ENCODE results near the gene SHISAL1.

The SHISAL1 gene

GRCh38 chr22:44309647-44310046 lies 3.1 kb downstream of the SHISAL1 start:
- no peak overlapping the region for H3K9ac ChIP-seq (ENCODE audit: low read length)
- TF ChIP-seq CTCF (IDR thresholded peaks at IDR 0.05; ENCODE audit: low read length) = no peak
- no peak for TF ChIP-seq EZH2 (IDR thresholded peaks at IDR 0.05; ENCODE audit: borderline replicate concordance, low read length)
- H4K20me1 ChIP-seq (ENCODE audit: insufficient read depth, low read length) = no peaks in the 10 kb centered on the region
- no peak overlapping the region for H3K4me2 ChIP-seq (ENCODE audit: low read length)
- 0 out of 2 replicates have a peak, but pooled peaks cover 10% of the 10 kb centered on the region for H3K27me3 ChIP-seq (ENCODE audit: insufficient read depth, low read length)
- no peaks in the 10 kb centered on the region for H3K9me3 ChIP-seq (ENCODE audit: low read length)
- H3K9me2 ChIP-seq (ENCODE audit: low read depth, low read length) = no peaks in the 10 kb centered on the region
- no peak overlapping the region for H3K27ac ChIP-seq (ENCODE audit: low read depth, low read length, poor library complexity, severe bottlenecking)
- H3K4me3 ChIP-seq (ENCODE audit: low read depth, low read length, poor library complexity, severe bottlenecking) = no peak overlapping the region
- H3K36me3 ChIP-seq (ENCODE audit: insufficient read depth, low read length) = no peaks in the 10 kb centered on the region
- no peaks in the 10 kb centered on the region for H3K4me1 ChIP-seq (ENCODE audit: insufficient read depth, low read length, severe bottlenecking)
- no peaks in the 10 kb centered on the region for H3K79me2 ChIP-seq (ENCODE audit: insufficient read depth, low read length)
- H2AFZ ChIP-seq (ENCODE audit: low read length) = no peak overlapping the region
- H3F3A ChIP-seq (ENCODE audit: insufficient read depth, low read length) = no peaks in the 10 kb centered on the region

- Histone ChIP-seq H3K9ac (ENCODE audit: low read length) (no peak overlapping the region), H3K27me3 (ENCODE audit: insufficient read depth, low read length) (0 out of 2 replicates have a peak, but pooled peaks cover 10% of the 10 kb centered on the region), H4K20me1 (ENCODE audit: insufficient read depth, low read length) (no peaks in the 10 kb centered on the region), H3K36me3 (ENCODE audit: insufficient read depth, low read length) (no peaks in the 10 kb centered on the region), H3K79me2 (ENCODE audit: insufficient read depth, low read length) (no peaks in the 10 kb centered on the region), H3F3A (ENCODE audit: insufficient read depth, low read length) (no peaks in the 10 kb centered on the region), H3K4me1 (ENCODE audit: insufficient read depth, low read length, severe bottlenecking) (no peaks in the 10 kb centered on the region), H3K9me2 (ENCODE audit: low read depth, low read length) (no peaks in the 10 kb centered on the region), H3K4me3 (ENCODE audit: low read depth, low read length, poor library complexity, severe bottlenecking) (no peak overlapping the region), H3K4me2 (ENCODE audit: low read length) (no peak overlapping the region), H3K27ac (ENCODE audit: low read depth, low read length, poor library complexity, severe bottlenecking) (no peak overlapping the region), H2AFZ (ENCODE audit: low read length) (no peak overlapping the region), H3K9me3 (ENCODE audit: low read length) (no peaks in the 10 kb centered on the region)
- TF ChIP-seq EZH2 (IDR thresholded peaks at IDR 0.05; ENCODE audit: borderline replicate concordance, low read length) (no peak), CTCF (IDR thresholded peaks at IDR 0.05; ENCODE audit: low read length) (no peak)
Measured at GRCh38 chr22:44309137-44309536, 3.6 kb downstream of the SHISAL1 start.

DNA sequence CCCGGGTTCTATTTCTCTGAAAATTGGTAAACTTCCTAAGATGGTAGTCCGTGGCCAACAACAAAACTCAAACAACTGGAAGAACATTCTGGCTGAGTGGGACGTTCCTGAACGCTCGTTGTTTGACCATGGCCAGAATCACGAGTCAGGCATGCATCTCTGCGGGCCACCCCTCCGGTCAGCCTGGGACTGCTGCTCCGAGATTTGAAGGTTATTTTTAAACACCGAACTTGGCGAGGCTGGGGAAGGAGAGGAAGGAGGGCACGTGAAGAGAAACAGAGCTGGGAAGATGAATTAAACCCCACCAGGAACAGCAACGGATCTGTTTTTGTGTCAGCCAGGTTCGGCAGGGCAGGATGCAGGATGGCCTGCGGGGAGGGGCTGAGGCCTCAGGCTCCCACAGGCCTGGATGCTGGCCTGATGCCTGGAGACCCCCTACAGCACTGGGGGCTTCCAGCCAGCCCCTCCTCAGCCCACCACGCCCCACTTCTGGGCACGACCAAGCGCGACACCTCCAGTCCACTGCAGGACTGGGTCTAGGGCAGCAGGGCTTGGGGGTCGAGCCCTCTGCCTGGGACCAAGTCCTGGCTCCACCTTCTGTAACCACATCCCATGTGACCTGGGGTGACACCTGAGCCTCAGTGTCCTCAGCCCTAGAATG lies 5.1 kb downstream of the SHISAL1 start:
- Histone ChIP-seq H3K27me3 (ENCODE audit: insufficient read depth, low read length) (0 out of 2 replicates have a peak, but pooled peaks cover 10% of the 10 kb centered on the region), H3K4me1 (ENCODE audit: insufficient read depth, low read length, severe bottlenecking) (no peaks in the 10 kb centered on the region), H4K20me1 (ENCODE audit: insufficient read depth, low read length) (no peaks in the 10 kb centered on the region), H3K36me3 (ENCODE audit: insufficient read depth, low read length) (no peaks in the 10 kb centered on the region), H3F3A (ENCODE audit: insufficient read depth, low read length) (no peaks in the 10 kb centered on the region), H2AFZ (ENCODE audit: low read length) (no peak overlapping the region), H3K9ac (ENCODE audit: low read length) (no peak overlapping the region), H3K4me2 (ENCODE audit: low read length) (no peak overlapping the region), H3K9me3 (ENCODE audit: low read length) (no peaks in the 10 kb centered on the region), H3K9me2 (ENCODE audit: low read depth, low read length) (no peaks in the 10 kb centered on the region), H3K79me2 (ENCODE audit: insufficient read depth, low read length) (no peaks in the 10 kb centered on the region), H3K4me3 (ENCODE audit: low read depth, low read length, poor library complexity, severe bottlenecking) (no peak overlapping the region), H3K27ac (ENCODE audit: low read depth, low read length, poor library complexity, severe bottlenecking) (no peak overlapping the region)
- TF ChIP-seq CTCF (IDR thresholded peaks at IDR 0.05; ENCODE audit: low read length) (no peak), EZH2 (IDR thresholded peaks at IDR 0.05; ENCODE audit: borderline replicate concordance, low read length) (no peak)
